ENCODE results near the gene GNAI1. TPM values are rescaled to one million over a fixed set of nuclear protein-coding genes. Genes with fewer than 3 reads are reported as not detected.

GNAI1 gene
- total and polyA plus RNA-seq, 12 donors, result 14.8 to 125 (median 64.8) TPM

DNA sequence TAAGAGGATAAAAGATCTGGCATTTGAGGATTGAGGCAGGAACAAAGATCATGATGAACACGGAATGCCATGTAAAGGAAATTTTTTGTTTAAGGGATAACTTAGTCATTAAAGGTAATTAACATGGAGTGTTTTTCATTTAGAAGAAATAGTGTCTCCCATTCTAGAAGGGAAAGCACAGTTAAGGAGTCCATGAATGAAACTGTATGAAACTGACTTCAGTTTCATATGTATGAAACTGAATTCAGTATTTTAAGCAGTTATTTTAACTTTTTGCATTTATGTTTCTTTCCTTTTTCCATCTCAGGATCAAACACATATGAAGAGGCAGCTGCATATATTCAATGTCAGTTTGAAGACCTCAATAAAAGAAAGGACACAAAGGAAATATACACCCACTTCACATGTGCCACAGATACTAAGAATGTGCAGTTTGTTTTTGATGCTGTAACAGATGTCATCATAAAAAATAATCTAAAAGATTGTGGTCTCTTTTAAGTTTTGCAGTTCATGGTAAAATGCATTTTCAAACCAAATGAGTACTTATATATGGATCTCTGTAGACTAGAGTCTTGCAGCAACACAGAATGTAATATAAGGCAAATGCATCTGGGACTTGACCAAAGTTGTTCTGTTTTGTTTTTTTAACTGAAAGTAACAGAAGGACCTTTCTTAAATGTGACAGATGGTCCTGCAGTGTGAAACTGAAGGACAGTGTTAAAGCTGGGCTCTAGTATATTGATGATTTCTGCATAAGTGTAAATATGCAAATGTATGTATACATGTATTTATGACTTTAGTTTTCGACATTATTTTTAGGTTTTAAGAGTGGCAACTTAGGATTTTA is 82.6 kb downstream of the GNAI1 start:
- H3K9me3 ChIP-seq (replicated peaks in 1 of 3), result no peaks in the 10 kb centered on the region
- DNase-seq, result no peak
- WGBS, 4 donors, result 87 to 97% (median 93%) methylated on average over 2 of the region's 2 CpGs
- intact Hi-C loops (cut with DNase I), result no loop called here
- TF ChIP-seq, protein P1, sequence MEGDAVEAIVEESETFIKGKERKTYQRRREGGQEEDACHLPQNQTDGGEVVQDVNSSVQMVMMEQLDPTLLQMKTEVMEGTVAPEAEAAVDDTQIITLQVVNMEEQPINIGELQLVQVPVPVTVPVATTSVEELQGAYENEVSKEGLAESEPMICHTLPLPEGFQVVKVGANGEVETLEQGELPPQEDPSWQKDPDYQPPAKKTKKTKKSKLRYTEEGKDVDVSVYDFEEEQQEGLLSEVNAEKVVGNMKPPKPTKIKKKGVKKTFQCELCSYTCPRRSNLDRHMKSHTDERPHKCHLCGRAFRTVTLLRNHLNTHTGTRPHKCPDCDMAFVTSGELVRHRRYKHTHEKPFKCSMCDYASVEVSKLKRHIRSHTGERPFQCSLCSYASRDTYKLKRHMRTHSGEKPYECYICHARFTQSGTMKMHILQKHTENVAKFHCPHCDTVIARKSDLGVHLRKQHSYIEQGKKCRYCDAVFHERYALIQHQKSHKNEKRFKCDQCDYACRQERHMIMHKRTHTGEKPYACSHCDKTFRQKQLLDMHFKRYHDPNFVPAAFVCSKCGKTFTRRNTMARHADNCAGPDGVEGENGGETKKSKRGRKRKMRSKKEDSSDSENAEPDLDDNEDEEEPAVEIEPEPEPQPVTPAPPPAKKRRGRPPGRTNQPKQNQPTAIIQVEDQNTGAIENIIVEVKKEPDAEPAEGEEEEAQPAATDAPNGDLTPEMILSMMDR (IDR thresholded peaks at IDR 0.05), result no peak
- TF ChIP-seq POLR2A (IDR thresholded peaks at IDR 0.05), result no peak
- peaks cover 0 to 12% of the 10 kb centered on the region in 2 donors for H3K36me3 ChIP-seq (replicated peaks in 1 of 2)
- no peaks in the 10 kb centered on the region for H3K4me1 ChIP-seq (replicated peaks in 1 of 2)
- H3K27me3 ChIP-seq, result no peaks in the 10 kb centered on the region
- no peak overlapping the region for H3K27ac ChIP-seq
- no peak overlapping the region for H3K4me3 ChIP-seq

DNA sequence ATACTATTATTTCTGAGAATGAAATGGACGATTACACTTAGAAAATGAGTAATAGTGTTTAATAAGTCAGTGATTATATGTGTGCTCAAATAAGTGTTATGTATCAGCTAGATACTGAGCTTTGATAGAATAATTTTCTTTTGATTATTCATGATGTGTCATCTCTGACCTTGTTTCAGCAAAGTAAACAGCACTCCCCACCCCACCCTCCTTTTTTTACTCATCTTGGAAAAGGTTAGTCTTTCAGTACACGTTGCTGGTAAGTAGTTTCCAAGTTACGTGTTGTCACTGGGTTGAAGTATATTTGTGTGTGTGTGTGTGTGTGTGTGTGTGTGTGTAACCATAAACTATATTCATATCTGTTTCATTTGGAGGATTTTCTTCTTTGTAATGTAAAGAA is 84.1 kb downstream of the GNAI1 start:
- no peak for TF ChIP-seq POLR2A (IDR thresholded peaks at IDR 0.05)
- TF ChIP-seq, protein P1 (IDR thresholded peaks at IDR 0.05), result no peak
- peak in 5 of 7 donors; percentile 26 to 59 (median 43) for DNase-seq
- H3K9me3 ChIP-seq (replicated peaks in 1 of 3), result no peaks in the 10 kb centered on the region
- no peaks in the 10 kb centered on the region for H3K4me1 ChIP-seq (replicated peaks in 1 of 2)
- peaks cover 0 to 5% of the 10 kb centered on the region in 2 donors for H3K36me3 ChIP-seq (replicated peaks in 1 of 2)
- no peak overlapping the region for H3K4me3 ChIP-seq
- H3K27ac ChIP-seq, result no peak overlapping the region
- intact Hi-C loops (cut with DNase I), result no loop called here
- no peaks in the 10 kb centered on the region for H3K27me3 ChIP-seq
- 34 to 49% (median 39%) methylated on average over 3 of the region's 3 CpGs for WGBS, 4 donors

DNA sequence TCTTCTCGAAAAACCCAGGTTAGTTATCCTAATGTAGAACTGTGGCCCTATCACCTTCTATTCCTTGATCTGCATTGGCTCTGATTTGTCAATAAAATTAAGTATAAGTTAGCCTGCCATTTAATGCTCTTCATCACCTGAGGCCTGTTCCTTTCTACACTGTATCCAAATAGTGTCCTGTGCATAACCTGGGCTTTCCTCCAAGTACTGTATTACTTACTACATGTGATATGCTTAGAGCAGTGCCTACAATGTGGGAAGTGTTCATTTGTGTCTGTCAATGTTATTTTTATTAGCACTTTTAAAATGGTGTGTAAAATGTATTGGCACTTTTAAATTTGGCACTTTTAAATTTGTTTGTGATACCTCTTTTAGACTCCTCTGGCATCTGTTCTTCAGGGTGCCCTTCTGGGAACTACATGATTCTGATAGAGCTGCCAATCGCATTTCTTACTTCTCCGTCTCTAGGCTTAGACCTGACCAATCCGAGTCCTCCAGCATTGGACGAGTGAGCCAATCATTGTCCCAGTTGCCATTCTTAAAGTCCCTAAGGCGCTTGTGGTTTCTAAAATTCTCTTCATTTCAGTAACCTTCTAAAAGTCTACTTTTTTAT is 85.5 kb downstream of the GNAI1 start:
- DNase-seq, result no peak
- Histone ChIP-seq H3K4me3 (no peak overlapping the region), H3K27ac (no peak overlapping the region), H3K27me3 (no peaks in the 10 kb centered on the region), H3K36me3 (replicated peaks in 1 of 2) (no peaks in the 10 kb centered on the region), H3K4me1 (replicated peaks in 1 of 2) (peaks cover 0 to 3% of the 10 kb centered on the region in 2 donors), H3K9me3 (replicated peaks in 1 of 3) (no peaks in the 10 kb centered on the region)
- 94 to 98% (median 96%) methylated on average over 6 of the region's 6 CpGs for WGBS, 4 donors
- intact Hi-C loops (cut with DNase I), result loop anchor here in 1 of 2 donors (10.0 kb wide), 1 partner anchor 85 kb away; the partner anchor contains the start of gene GNAI1
- TF ChIP-seq POLR2A (IDR thresholded peaks at IDR 0.05), result no peak
- TF ChIP-seq, protein P1 (IDR thresholded peaks at IDR 0.05), result no peak

DNA sequence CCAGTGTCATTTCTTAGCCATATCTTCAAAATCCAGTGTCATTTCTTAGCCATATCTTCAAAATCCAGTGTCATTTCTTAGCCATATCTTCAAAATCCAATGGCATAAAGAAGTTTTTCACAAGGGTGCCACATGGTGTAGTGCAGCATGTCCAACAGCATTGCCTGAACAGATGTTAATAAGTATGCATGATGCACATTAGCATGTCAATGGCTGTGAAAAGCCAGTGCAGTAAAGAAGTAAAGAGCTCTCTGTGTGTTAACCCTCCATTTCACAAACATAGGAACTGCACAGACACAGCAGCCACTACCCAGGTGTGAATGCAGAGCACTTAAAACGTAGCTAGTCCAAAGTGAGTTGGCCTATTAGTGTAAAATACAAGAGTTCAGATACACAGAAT is 89.8 kb downstream of the GNAI1 start:
- no peaks in the 10 kb centered on the region for H3K36me3 ChIP-seq (replicated peaks in 1 of 2)
- TF ChIP-seq POLR2A (IDR thresholded peaks at IDR 0.05), result no peak
- TF ChIP-seq, protein P1 (IDR thresholded peaks at IDR 0.05), result no peak
- intact Hi-C loops (cut with DNase I), result loop anchor here in 1 of 2 donors (10.0 kb wide), 1 partner anchor 90 kb away; the partner anchor contains the start of gene GNAI1
- H3K4me1 ChIP-seq (replicated peaks in 1 of 2), result peaks cover 0 to 19% of the 10 kb centered on the region in 2 donors
- no peak overlapping the region for H3K4me3 ChIP-seq
- 87 to 99% (median 93%) methylated on average over 1 of the region's 1 CpG for WGBS, 4 donors
- H3K27ac ChIP-seq, result no peak overlapping the region
- H3K9me3 ChIP-seq (replicated peaks in 1 of 3), result no peaks in the 10 kb centered on the region
- DNase-seq, result no peak
- H3K27me3 ChIP-seq, result no peaks in the 10 kb centered on the region
